ENCODE results near the gene SIPA1. TPM values are rescaled to one million over a fixed set of nuclear protein-coding genes. Genes with fewer than 3 reads are reported as not detected.

SIPA1 gene
- total and polyA plus RNA-seq, 9 of the 15 experiments (the other 6 are each of a cell fraction or from before 2014, with no cell fraction given), result 0.25 to 85.8 (median 16.8) TPM

DNA sequence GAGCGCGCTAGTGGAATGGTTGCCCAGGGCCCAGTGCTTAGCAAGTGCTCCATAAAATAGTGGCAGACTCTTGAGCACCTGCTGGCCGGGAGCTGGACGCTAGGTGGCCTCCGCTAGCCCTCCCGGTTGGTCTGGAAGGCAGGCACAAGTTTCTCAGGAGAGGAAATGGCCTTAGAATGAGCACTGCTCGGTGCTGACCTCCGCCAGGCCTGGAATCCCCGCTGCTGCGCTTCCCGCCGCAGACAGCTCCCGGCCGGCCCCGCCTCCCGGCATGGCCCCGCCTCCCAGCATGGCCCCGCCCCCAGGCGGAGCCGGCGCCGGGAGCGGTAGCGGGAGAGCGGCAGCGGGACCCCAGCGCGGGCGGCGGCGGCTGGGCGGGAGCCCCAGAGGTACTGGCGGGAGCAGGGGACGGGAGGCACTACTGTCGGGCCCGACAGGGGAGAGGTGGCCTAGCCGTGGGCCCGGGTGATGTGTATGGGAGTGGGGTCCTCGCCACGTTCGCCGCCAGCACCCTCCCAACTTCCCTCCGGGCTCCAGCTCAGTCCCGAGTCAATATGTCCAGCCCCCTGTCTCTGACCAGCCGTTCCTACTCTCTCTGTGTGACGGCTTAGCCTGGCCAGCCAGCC is at the start of gene SIPA1 (continued):
- peak; percentile 22; the same call in 1 of the 2 replicates for TF ChIP-seq SOX6 (IDR thresholded peaks at IDR 0.05)
- no peak for TF ChIP-seq ZNF75A (CRISPR knock-in tag; IDR thresholded peaks at IDR 0.05)
- TF ChIP-seq, protein P1, sequence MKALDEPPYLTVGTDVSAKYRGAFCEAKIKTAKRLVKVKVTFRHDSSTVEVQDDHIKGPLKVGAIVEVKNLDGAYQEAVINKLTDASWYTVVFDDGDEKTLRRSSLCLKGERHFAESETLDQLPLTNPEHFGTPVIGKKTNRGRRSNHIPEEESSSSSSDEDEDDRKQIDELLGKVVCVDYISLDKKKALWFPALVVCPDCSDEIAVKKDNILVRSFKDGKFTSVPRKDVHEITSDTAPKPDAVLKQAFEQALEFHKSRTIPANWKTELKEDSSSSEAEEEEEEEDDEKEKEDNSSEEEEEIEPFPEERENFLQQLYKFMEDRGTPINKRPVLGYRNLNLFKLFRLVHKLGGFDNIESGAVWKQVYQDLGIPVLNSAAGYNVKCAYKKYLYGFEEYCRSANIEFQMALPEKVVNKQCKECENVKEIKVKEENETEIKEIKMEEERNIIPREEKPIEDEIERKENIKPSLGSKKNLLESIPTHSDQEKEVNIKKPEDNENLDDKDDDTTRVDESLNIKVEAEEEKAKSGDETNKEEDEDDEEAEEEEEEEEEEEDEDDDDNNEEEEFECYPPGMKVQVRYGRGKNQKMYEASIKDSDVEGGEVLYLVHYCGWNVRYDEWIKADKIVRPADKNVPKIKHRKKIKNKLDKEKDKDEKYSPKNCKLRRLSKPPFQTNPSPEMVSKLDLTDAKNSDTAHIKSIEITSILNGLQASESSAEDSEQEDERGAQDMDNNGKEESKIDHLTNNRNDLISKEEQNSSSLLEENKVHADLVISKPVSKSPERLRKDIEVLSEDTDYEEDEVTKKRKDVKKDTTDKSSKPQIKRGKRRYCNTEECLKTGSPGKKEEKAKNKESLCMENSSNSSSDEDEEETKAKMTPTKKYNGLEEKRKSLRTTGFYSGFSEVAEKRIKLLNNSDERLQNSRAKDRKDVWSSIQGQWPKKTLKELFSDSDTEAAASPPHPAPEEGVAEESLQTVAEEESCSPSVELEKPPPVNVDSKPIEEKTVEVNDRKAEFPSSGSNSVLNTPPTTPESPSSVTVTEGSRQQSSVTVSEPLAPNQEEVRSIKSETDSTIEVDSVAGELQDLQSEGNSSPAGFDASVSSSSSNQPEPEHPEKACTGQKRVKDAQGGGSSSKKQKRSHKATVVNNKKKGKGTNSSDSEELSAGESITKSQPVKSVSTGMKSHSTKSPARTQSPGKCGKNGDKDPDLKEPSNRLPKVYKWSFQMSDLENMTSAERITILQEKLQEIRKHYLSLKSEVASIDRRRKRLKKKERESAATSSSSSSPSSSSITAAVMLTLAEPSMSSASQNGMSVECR (CRISPR knock-in tag; IDR thresholded peaks at IDR 0.05), result no peak; the same call in 1 of the 2 replicates
- TF ChIP-seq, protein P2, sequence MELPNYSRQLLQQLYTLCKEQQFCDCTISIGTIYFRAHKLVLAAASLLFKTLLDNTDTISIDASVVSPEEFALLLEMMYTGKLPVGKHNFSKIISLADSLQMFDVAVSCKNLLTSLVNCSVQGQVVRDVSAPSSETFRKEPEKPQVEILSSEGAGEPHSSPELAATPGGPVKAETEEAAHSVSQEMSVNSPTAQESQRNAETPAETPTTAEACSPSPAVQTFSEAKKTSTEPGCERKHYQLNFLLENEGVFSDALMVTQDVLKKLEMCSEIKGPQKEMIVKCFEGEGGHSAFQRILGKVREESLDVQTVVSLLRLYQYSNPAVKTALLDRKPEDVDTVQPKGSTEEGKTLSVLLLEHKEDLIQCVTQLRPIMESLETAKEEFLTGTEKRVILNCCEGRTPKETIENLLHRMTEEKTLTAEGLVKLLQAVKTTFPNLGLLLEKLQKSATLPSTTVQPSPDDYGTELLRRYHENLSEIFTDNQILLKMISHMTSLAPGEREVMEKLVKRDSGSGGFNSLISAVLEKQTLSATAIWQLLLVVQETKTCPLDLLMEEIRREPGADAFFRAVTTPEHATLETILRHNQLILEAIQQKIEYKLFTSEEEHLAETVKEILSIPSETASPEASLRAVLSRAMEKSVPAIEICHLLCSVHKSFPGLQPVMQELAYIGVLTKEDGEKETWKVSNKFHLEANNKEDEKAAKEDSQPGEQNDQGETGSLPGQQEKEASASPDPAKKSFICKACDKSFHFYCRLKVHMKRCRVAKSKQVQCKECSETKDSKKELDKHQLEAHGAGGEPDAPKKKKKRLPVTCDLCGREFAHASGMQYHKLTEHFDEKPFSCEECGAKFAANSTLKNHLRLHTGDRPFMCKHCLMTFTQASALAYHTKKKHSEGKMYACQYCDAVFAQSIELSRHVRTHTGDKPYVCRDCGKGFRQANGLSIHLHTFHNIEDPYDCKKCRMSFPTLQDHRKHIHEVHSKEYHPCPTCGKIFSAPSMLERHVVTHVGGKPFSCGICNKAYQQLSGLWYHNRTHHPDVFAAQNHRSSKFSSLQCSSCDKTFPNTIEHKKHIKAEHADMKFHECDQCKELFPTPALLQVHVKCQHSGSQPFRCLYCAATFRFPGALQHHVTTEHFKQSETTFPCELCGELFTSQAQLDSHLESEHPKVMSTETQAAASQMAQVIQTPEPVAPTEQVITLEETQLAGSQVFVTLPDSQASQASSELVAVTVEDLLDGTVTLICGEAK (IDR thresholded peaks at IDR 0.05), result no peak
- TF ChIP-seq, protein P2 (CRISPR knock-in tag; IDR thresholded peaks at IDR 0.05), result no peak
- peak; percentile 76 for TF ChIP-seq SUPT5H (IDR thresholded peaks at IDR 0.05)
- 0 out of 2 replicates have a peak, but pooled peaks have one; percentile 34 for TF ChIP-seq SMAD3 (CRISPR knock-in tag; conservative IDR thresholded peaks at IDR 0.05)
- 0 out of 2 replicates have a peak, but pooled peaks have one; percentile 20 for TF ChIP-seq XRCC5 (IDR thresholded peaks at IDR 0.05; ENCODE audit: low read depth, low read length)
- TF ChIP-seq L3MBTL2 (IDR thresholded peaks at IDR 0.05), result peak; percentile 53; the same call in 1 of the 2 replicates
- TF ChIP-seq STAT5B (CRISPR knock-in tag; IDR thresholded peaks at IDR 0.05), result no peak
- TF ChIP-seq KLF1 (tag; IDR thresholded peaks at IDR 0.05), result no peak
- TF ChIP-seq, protein P3, sequence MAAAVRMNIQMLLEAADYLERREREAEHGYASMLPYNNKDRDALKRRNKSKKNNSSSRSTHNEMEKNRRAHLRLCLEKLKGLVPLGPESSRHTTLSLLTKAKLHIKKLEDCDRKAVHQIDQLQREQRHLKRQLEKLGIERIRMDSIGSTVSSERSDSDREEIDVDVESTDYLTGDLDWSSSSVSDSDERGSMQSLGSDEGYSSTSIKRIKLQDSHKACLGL (CRISPR knock-in tag; IDR thresholded peaks at IDR 0.05; ENCODE audit: borderline replicate concordance, poor library complexity, severe bottlenecking), result no peak
- no peak for TF ChIP-seq ZNF133 (CRISPR knock-in tag; IDR thresholded peaks at IDR 0.05)
- 0 out of 2 replicates have a peak, but pooled peaks have one; percentile 12 for TF ChIP-seq MBD2 (IDR thresholded peaks at IDR 0.05; ENCODE audit: borderline replicate concordance, low read depth)
- TF ChIP-seq CHD1 (IDR thresholded peaks at IDR 0.05; ENCODE audit: low read length), result peak; percentile 87
